GM12891 (cell line): Measurements from ENCODE around the gene CABYR.

ENCODE experiments used
- DNase-seq: peaks from one replicate; pipeline ENCODE4 v3.0.0; 2011; ENCODE audit warnings: low spot score; ENCODE audit not compliant: insufficient read length
- FAIRE-seq: peaks from 2 replicates; lab custom pipeline; 2011; peaks lifted over from hg19 to GRCh38; lab: Jason Lieb, UNC
- PAX5 ChIP-seq: IDR thresholded peaks from 2 replicates; pipeline ENCODE4 v1.6.1; 2011; ENCODE audit warnings: low read length, moderate library complexity, mild to moderate bottlenecking; ENCODE audit not compliant: insufficient read depth, severe bottlenecking
- POLR2A ChIP-seq: IDR thresholded peaks from 2 replicates; pipeline ENCODE4 v1.6.1; 2011; ENCODE audit warnings: low read depth, low read length, control low read depth
- POLR2AphosphoS5 ChIP-seq: IDR thresholded peaks from 2 replicates; pipeline ENCODE4 v1.6.1; 2011; ENCODE audit warnings: low read depth, low read length, control low read depth
- POU2F2 ChIP-seq: IDR thresholded peaks from 2 replicates; pipeline ENCODE4 v1.6.1; 2011; ENCODE audit warnings: low read depth, mild to moderate bottlenecking, control low read depth, low read length, moderate library complexity
- SPI1 ChIP-seq: IDR thresholded peaks from 2 replicates; pipeline ENCODE4 v1.6.1; 2011; ENCODE audit warnings: low read depth, low read length, control low read depth
- TAF1 ChIP-seq: IDR thresholded peaks from 2 replicates; pipeline ENCODE4 v1.6.1; 2011; ENCODE audit warnings: low read depth, low read length, control low read depth

The CABYR gene

GRCh38 chr18:24111936-24112335 lies 26.9 kb upstream of the CABYR start:
- FAIRE-seq (peak; percentile 13), DNase-seq (no peak)
- no peak for TF ChIP-seq PAX5
- no peak for TF ChIP-seq POU2F2
- no peak for TF ChIP-seq POLR2AphosphoS5
- TF ChIP-seq TAF1, result no peak
- TF ChIP-seq POLR2A, result no peak

- FAIRE-seq (no peak), DNase-seq (no peak)
- TF ChIP-seq TAF1 (no peak), POU2F2 (no peak), SPI1 (no peak), POLR2AphosphoS5 (no peak), PAX5 (no peak), POLR2A (no peak)
Measured at GRCh38 chr18:24112464-24112863, 26.4 kb upstream of the CABYR start.

GRCh38 chr18:24112874-24113615 lies 25.8 kb upstream of the CABYR start:
- FAIRE-seq, result no peak
- DNase-seq, result no peak
- TF ChIP-seq PAX5 (no peak), SPI1 (no peak), TAF1 (no peak)

- FAIRE-seq, result no peak
- TF ChIP-seq SPI1 (no peak), PAX5 (no peak), POLR2A (no peak), POU2F2 (no peak), TAF1 (no peak), POLR2AphosphoS5 (no peak)
- DNase-seq, result no peak
Measured at GRCh38 chr18:24114924-24115549, 23.8 kb upstream of the CABYR start.

- peak; percentile 48 for TF ChIP-seq SPI1
- no peak for TF ChIP-seq POLR2A
- no peak for TF ChIP-seq PAX5
- FAIRE-seq, result no peak
- no peak for DNase-seq
Measured at GRCh38 chr18:24115628-24116027, 23.2 kb upstream of the CABYR start.

- no peak for TF ChIP-seq POLR2AphosphoS5
- TF ChIP-seq TAF1, result no peak
- TF ChIP-seq POU2F2, result no peak
- no peak for TF ChIP-seq PAX5
- no peak for TF ChIP-seq SPI1
- TF ChIP-seq POLR2A, result no peak
- FAIRE-seq (peak; percentile 82), DNase-seq (no peak)
Measured at GRCh38 chr18:24118750-24119577, 19.9 kb upstream of the CABYR start.

- FAIRE-seq (no peak), DNase-seq (no peak)
- TF ChIP-seq POLR2A, result no peak
- TF ChIP-seq SPI1, result no peak
- no peak for TF ChIP-seq POU2F2
- TF ChIP-seq POLR2AphosphoS5, result no peak
- TF ChIP-seq PAX5, result no peak
- no peak for TF ChIP-seq TAF1
Measured at GRCh38 chr18:24120676-24121075, 18.2 kb upstream of the CABYR start.

- no peak for FAIRE-seq
- TF ChIP-seq SPI1, result no peak
- TF ChIP-seq POLR2A, result no peak
- no peak for DNase-seq
Measured at GRCh38 chr18:24121625-24122024, 17.2 kb upstream of the CABYR start.

GRCh38 chr18:24126155-24126961 lies 12.5 kb upstream of the CABYR start:
- DNase-seq (no peak), FAIRE-seq (no peak)
- no peak for TF ChIP-seq TAF1

- DNase-seq (no peak), FAIRE-seq (no peak)
- no peak for TF ChIP-seq SPI1
- no peak for TF ChIP-seq POLR2AphosphoS5
- no peak for TF ChIP-seq PAX5
- TF ChIP-seq POU2F2, result no peak
- TF ChIP-seq POLR2A, result no peak
Measured at GRCh38 chr18:24127735-24128134, 11.1 kb upstream of the CABYR start.
